ENCODE measurements around the gene HLCS. TPM values are rescaled to one million over a fixed set of nuclear protein-coding genes. Genes with fewer than 3 reads are reported as not detected.

The HLCS gene
- total and polyA plus RNA-seq, 2 of the 8 experiments (the other 6 are each of a cell fraction or from before 2014, with no cell fraction given): 4.7 to 12.2 TPM

DNA sequence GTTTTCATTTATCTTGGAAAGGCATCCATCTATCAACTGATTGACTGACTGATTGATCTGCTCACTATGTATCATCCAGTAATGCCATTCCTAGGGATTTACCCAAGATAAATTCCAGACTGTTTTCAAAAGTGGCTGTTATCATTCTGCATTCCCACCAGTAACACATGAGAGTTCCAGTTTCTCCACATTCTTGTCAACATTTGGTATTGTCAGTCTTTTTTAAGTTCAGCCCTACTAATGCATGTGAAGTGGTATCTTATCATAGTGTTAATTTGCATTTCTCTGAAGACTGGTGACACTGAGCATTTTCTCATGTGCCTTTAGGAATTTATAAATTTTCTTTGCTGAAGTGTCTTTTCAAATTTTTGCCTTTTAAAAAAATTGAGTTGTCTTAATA lies 168.0 kb downstream of the HLCS start (continued):
- no peak for TF ChIP-seq SAP30 (IDR thresholded peaks at IDR 0.05; ENCODE audit: insufficient read depth, insufficient replicate concordance, low read length)
- TF ChIP-seq TBP (IDR thresholded peaks at IDR 0.05; ENCODE audit: low read depth, low read length): no peak
- no peak for TF ChIP-seq SRF (IDR thresholded peaks at IDR 0.05; ENCODE audit: low read depth, low read length)
- no peak for TF ChIP-seq SIRT6 (IDR thresholded peaks at IDR 0.05; ENCODE audit: low read length)
- TF ChIP-seq BACH1 (IDR thresholded peaks at IDR 0.05; ENCODE audit: low read length): no peak
- TF ChIP-seq JUND (IDR thresholded peaks at IDR 0.05; ENCODE audit: low read length): no peak

All from H1 (cell line).